Activated B cell treated with CpG ODN at 0.5 μM for 24 hours (primary cell): ENCODE data around the gene LYRM4. TPM values are rescaled to one million over a fixed set of nuclear protein-coding genes. Genes with fewer than 3 reads are reported as not detected.

Experiments
- ATAC-seq: fragments of 200-7000 bp; cut with Tn5 transposase; one replicate; pipeline ENCODE4 v1.10.0; 2021; ENCODE audit warnings: low read depth, mild to moderate bottlenecking, moderate library complexity
- CTCF ChIA-PET: fragments of 350-600 bp; sonication (Branson Sonifier 250); formaldehyde crosslinking; loops from one replicate; lab custom pipeline; 2021; ENCODE audit warnings: antibody characterized with exemption; lab: Charles Lee
- POLR2A ChIA-PET: fragments of 350-600 bp; sonication (Branson Sonifier 250); formaldehyde crosslinking; loops from one replicate; lab custom pipeline; 2021; ENCODE audit warnings: antibody characterized with exemption; lab: Charles Lee
- DNase-seq: peaks from one replicate; pipeline ENCODE4 v3.0.0; 2022
- H3K27ac Mint-ChIP-seq: one replicate; pipeline ENCODE4 v1.8.0; 2020; ENCODE audit warnings: mixed read lengths
- H3K27me3 Mint-ChIP-seq: one replicate; pipeline ENCODE4 v1.8.0; 2021; ENCODE audit warnings: mixed read lengths
- H3K36me3 Mint-ChIP-seq: one replicate; pipeline ENCODE4 v1.8.0; 2021; ENCODE audit warnings: low read depth, mixed read lengths
- H3K4me1 Mint-ChIP-seq: one replicate; pipeline ENCODE4 v1.8.0; 2021; ENCODE audit warnings: mixed read lengths
- H3K4me3 Mint-ChIP-seq: one replicate; pipeline ENCODE4 v1.8.0; 2020; ENCODE audit warnings: mild to moderate bottlenecking, mixed read lengths
- H3K9me3 Mint-ChIP-seq: one replicate; pipeline ENCODE4 v1.8.0; 2020; ENCODE audit warnings: mixed read lengths
- CTCF ChIP-seq: fragments of 200-600 bp; IDR thresholded peaks from one replicate; pipeline ENCODE4 v1.8.0; 2022; ENCODE audit warnings: antibody characterized with exemption, mild to moderate bottlenecking
- intact Hi-C: fragments of 100-400 bp; cut with micrococcal nuclease; formaldehyde crosslinking; loops from one replicate; pipeline ENCODE4 v1.15.1; 2024
- total RNA-seq: library from RNA; stranded (reverse); gene quantifications from 2 replicates; pipeline ENCODE4 v1.2.3, GENCODE V29; 2022

The LYRM4 gene
- total RNA-seq, 1 donor from 2014 or later, result 51.2 TPM

GRCh38 chr6:5249451-5250122, 11.2 kb downstream of the LYRM4 start:
- ATAC-seq (no peak), DNase-seq (no peak)
- H3K9me3 Mint-ChIP-seq, result peaks cover 5% of the 10 kb centered on the region
- H3K27me3 Mint-ChIP-seq, result no peaks in the 10 kb centered on the region
- no peak overlapping the region for H3K4me3 Mint-ChIP-seq
- TF ChIP-seq CTCF, result no peak
- H3K4me1 Mint-ChIP-seq, result no peaks in the 10 kb centered on the region
- ChIA-PET CTCF (no interaction called here), POLR2A (no interaction called here)
- intact Hi-C loops, result no loop called here
- H3K27ac Mint-ChIP-seq, result no peak overlapping the region
- peaks cover 29% of the 10 kb centered on the region for H3K36me3 Mint-ChIP-seq

- CTCF ChIA-PET, result interaction anchor here (0.6 kb wide), 1 partner anchor 153 kb away, joined by 4 read pairs; no protein-coding TSS in a partner anchor
- intact Hi-C loops, result no loop called here
- TF ChIP-seq CTCF, result no peak
- POLR2A ChIA-PET, result no interaction called here
- Mint-ChIP-seq H3K4me3 (no peak overlapping the region), H3K36me3 (peaks cover 24% of the 10 kb centered on the region), H3K27ac (no peak overlapping the region), H3K4me1 (no peaks in the 10 kb centered on the region), H3K27me3 (no peaks in the 10 kb centered on the region), H3K9me3 (peaks cover 5% of the 10 kb centered on the region)
- ATAC-seq (no peak), DNase-seq (no peak)
Observed at GRCh38 chr6:5248302-5249098, 12.2 kb downstream of the LYRM4 start.

GRCh38 chr6:5247201-5247600, 13.5 kb downstream of the LYRM4 start:
- TF ChIP-seq CTCF, result no peak
- intact Hi-C loops, result no loop called here
- peaks cover 23% of the 10 kb centered on the region for H3K36me3 Mint-ChIP-seq
- peaks cover 5% of the 10 kb centered on the region for H3K9me3 Mint-ChIP-seq
- no peak for DNase-seq
- no peak for ATAC-seq
- H3K4me3 Mint-ChIP-seq, result no peak overlapping the region
- H3K27ac Mint-ChIP-seq, result no peak overlapping the region
- H3K4me1 Mint-ChIP-seq, result no peaks in the 10 kb centered on the region
- H3K27me3 Mint-ChIP-seq, result no peaks in the 10 kb centered on the region
- ChIA-PET CTCF (no interaction called here), POLR2A (no interaction called here)

- Mint-ChIP-seq H3K27me3 (no peaks in the 10 kb centered on the region), H3K27ac (no peak overlapping the region), H3K36me3 (peaks cover 18% of the 10 kb centered on the region), H3K4me1 (no peaks in the 10 kb centered on the region), H3K9me3 (peaks cover 3% of the 10 kb centered on the region), H3K4me3 (no peak overlapping the region)
- CTCF ChIA-PET, result no interaction called here
- TF ChIP-seq CTCF, result no peak
- intact Hi-C loops, result no loop called here
- DNase-seq (no peak), ATAC-seq (no peak)
- POLR2A ChIA-PET, result no interaction called here
Observed at GRCh38 chr6:5246141-5247097, 14.3 kb downstream of the LYRM4 start.
